Forelimb muscle (tissue), 1 donor: ENCODE measurements around the gene HOXC11. TPM values are rescaled to one million over a fixed set of nuclear protein-coding genes. Genes with fewer than 3 reads are reported as not detected.

ENCODE experiments used
- DNase-seq: peaks from one replicate; pipeline ENCODE4 v3.0.0-alpha.2; 2013; ENCODE audit warnings: low read depth
- polyA plus RNA-seq: library from polyadenylated mRNA; unstranded; fragments of 120-200 nt; gene quantifications from one replicate; pipeline ENCODE4 v1.2.1, GENCODE V29; 2013; ENCODE audit not compliant: insufficient read length

HOXC11 gene
- polyA plus RNA-seq, 1 donor = not detected

DNA sequence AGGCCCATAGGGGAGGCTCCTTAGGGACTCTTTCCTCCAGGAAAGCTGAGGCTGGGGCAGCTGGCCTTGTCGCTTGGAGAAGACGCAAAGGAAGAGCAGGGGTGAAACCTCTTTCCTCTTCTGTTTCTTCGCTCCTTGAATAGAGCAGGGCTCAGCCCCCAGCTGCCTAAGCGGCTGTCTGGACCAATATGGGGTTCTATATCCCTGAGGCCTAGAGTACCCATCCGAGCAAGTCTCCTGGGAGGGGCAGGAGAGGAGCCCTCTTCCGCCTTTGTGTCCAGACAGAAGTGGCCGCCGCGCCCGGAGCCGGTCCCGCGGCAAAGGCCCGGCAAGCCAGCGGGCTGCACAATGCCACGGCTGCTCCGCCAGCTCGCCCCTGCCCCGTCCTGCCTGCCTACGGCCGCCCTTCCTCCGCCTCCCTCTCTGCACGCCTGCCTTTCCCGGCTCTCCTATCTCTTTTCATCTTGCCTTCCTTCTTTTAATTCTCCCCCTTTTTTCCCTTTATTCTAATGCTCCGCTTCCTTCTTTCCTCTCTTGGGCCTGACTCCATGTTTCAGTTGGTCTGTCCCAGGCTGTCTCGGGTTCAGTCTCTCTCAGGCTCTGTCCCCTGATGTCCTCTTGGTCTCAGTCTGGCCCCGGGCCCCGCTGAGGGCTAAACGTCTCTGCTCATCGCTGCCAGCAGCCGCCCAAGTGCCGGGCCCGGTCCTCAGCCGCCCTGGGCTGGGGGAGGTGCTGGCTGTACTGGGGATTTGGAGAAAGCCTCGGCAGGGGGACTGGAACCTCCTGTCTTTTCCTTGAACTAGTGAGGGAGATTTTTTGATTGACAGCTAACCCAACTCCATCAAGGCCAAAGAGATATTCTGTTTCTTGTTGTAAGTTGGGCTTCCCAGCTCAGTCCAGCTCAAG, 24.5 kb downstream of the HOXC11 start:
- no peak for DNase-seq

DNA sequence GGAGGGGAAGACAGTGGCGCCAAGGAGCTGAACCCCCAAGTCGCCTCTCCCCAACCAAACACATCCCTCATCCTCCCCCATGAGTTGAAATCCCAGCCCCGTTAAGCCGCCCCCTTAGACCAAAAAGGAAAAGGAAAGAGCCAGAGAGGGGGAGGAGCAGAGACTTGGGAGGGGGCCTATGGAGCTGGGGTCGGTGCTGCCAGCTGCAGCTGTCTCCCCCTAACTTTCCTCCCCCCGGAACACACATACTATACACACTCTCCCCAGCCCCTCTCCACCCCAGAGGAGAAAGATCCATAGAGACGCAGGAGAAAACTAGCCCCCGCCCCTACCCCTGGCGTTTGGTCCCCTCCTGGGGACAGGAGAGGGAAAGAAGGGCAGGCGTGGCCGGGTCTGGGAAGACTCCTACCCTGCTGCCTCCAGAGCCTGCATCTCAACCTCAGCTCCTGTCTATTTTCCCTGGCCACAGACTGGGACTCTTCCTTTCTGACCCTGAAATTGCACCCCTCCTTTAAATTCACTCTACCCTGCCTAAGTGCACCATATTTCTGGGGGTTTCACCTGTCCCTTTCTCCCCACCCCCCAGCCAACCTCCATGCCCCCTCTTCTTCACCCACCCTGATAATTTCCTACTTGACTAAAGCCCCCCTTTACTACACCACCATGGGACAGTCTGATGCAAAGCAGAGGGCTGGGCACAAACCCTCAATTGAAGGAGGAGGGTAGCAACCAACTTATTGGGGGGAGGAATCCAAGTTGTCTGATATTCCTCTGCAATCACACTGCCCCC, 25.4 kb downstream of the HOXC11 start:
- no peak for DNase-seq

DNA sequence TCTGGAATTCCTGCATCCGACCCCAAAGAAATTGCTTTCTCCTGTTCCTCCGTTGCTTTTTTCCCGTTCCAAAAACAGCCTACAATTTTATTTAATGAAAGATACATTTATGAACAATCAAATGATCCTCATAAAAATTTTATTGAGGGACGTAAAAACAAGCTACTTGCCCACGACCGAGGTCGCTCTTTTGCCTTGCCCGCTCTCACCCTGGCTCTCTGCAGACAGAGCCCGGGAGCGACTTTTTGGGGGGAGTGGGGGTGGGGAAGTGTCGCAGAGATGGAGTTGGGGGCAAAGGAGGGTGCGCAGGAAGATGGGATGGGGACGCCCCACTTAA, 25.9 kb downstream of the HOXC11 start:
- DNase-seq = no peak

DNA sequence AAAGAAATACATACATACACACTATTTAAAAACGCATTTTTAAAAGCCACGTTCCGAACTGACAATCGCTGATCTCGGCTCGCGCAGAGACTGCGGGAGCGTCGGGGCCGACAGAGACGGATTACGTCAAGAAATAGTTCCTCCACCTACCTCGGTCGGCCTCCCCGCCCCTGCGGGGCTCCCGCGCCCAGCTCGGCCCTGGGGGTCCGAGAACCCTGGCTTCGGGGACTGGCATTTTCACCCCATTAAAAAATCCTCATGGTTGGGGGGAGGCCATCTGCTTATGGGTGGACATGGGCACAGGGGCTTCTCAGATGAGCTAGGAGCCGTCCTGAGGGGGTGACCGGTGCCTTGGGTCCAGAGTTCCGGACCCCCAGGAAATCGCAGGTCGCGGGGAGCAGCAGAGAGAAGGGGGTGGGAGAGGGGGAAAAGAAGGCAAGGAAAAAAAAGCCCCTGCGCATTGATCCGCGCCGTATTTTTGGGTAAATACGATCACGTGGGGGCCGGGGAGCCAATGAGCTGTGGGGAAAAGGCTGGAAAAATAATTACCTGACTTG, 26.7 kb downstream of the HOXC11 start:
- no peak for DNase-seq

DNA sequence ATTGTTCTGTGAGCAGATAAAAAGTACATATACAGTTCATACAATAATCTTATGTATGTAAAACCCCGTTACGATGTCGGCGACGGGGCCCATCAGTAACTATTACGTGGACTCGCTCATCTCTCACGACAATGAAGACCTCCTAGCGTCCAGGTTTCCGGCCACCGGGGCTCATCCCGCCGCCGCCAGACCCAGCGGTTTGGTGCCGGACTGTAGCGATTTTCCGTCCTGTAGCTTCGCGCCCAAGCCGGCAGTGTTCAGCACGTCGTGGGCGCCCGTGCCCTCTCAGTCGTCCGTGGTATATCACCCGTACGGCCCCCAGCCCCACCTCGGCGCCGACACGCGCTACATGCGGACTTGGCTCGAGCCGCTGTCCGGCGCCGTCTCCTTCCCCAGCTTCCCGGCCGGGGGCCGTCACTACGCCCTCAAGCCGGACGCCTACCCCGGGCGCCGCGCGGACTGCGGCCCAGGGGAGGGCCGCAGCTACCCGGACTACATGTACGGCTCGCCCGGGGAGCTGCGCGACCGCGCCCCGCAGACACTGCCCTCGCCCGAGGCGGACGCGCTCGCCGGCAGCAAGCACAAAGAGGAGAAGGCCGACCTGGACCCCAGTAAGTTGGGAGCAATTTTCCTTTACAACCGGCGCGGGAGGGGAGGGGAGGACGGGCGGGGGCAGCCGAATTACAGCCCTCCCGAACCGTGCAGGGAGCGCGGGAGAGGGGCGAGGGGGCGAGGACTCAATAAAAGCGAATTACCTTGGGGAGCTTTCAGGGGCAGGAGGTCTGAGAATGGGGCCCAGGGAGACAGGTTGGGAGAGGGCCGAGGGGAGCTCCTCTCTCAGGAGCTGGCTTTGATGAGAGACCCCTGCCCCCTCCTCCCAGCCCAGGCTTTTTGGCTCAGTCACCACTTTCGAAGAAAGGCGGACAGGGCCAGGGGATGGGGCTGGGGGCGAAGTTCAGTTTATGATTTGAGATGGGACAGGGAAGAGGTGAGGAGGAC, 27.5 kb downstream of the HOXC11 start, which contains the start of gene HOXC9:
TSS of gene HOXC9 (plus strand) at position 46 of the 999 bp plus-strand sequence. CDS start at position 74, 28 bp downstream.
- no peak for DNase-seq

GRCh38 chr12:54001283-54002187, 28.6 kb downstream of the HOXC11 start:
- DNase-seq = no peak

GRCh38 chr12:54002278-54002914, 29.5 kb downstream of the HOXC11 start:
- DNase-seq = no peak

- DNase-seq = no peak
Measured at GRCh38 chr12:54002915-54003389, 30.0 kb downstream of the HOXC11 start.

GRCh38 chr12:54003625-54004024, 30.7 kb downstream of the HOXC11 start:
- no peak for DNase-seq

DNA sequence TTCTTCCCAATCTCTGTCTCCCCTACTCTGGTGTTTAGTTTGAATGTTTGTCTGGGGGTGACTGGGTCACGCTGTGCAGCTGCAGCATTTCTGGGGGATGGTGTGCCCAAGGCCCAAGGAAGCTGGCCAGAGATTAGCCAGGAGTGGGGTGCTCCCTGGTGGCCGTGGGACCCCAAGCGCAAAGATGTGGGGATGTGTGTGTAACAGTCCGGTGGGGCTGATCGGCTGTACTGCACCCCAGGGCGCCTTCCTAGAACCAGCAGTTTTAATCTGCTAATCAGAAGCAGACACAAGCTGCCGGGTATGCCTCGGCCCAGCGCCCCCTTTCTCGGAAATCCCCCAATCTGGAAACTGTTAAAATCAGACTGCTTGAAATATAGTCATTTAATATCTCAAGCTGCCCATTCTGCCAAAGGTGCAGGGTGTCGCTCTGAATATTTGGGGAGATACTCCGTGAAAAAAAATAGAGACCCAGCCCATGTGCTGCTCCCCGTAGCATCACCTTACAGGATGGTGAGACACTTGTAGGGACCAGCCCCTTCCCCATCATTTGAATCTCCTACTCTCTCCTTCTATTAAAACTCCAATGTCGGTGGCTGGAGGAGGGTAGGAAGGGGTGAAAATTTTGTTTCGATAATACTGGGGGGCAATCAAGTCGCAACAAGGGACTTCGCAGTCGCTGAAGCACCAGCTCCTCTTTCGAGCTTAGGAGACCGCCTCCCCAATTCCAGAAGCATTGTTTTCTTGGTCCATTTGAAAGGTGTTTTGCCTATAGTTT, 31.3 kb downstream of the HOXC11 start:
- no peak for DNase-seq

DNA sequence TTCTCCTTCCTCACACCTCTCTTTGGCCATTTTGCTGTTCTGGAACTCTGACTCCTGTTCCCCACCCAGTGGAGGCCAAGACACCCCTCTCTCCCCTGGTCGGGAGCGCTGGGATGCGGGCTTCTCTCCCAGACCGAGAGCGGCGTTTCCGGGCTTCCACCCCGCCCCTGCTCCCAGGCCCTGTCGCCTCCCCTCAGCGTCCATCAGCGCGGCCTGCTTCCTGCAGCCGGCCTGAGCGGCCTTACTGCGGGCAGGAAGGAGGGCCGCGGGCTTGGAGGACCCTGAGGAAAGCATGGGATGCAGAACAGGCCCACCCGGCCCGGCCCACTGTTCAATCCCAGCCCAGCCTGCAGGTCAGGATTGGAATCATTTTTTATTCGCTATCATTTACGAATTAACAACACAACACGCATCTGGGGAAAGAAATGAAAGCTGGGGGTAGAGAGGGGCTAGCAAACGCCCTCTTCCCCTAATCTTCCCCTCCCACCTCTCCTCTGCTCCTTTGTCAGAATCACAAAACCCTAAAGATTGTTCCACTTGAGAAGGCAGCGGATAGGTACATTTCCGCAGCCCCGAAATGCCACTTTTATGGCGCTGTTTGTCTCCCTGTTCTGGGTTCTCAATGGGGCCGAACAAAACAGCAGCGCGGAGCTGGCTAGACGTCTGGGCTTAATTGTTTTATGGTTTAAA, 32.1 kb downstream of the HOXC11 start:
- no peak for DNase-seq

DNA sequence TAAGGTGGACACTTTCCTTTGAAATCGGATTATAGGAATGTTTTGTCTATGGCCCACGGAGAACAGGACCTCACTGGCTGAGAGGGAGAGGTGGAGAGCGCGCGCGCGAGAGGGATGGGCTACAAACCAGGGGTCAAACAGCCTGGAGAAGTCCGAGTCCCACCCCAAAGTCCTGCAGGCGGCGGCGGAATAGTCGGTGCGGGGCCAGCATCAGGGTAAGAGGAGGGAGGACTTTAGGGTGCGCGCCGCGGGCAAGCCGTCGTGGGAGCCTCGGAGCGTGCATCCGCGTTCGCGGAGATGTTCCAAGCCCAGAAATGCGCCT, 32.6 kb downstream of the HOXC11 start:
- no peak for DNase-seq

- DNase-seq = peak; percentile 44
Measured at GRCh38 chr12:54005853-54006558, 33.1 kb downstream of the HOXC11 start.

GRCh38 chr12:54006559-54007220, 33.8 kb downstream of the HOXC11 start:
- DNase-seq = no peak

- DNase-seq = no peak
Measured at GRCh38 chr12:54007538-54008259, 34.8 kb downstream of the HOXC11 start.

GRCh38 chr12:54008260-54008552, 35.3 kb downstream of the HOXC11 start:
- no peak for DNase-seq
